Prostate gland (tissue), 2 donors: ENCODE measurements around the gene KRT34.

Source experiments
- POLR2A ChIP-seq: fragments of 450-650 bp; IDR thresholded peaks from one replicate; pipeline ENCODE4 v1.6.1; 2016; ENCODE audit warnings: antibody characterized with exemption, mild to moderate bottlenecking
- TF ChIP-seq, protein P1 (sequence below), 4 experiments: fragments of 200-600 bp in 2 of 4; fragments of 450-650 bp in 2 of 4; sonication (generic) in 2 of 4; IDR thresholded peaks; 1 replicate in 3 of 4; 2 replicates in 1 of 4; pipeline ENCODE4 v1.5.1; 2016 to 2019; ENCODE audit warnings: antibody characterized with exemption in 4 of 4, mild to moderate bottlenecking in 2 of 4, moderate library complexity in 2 of 4

DNA sequence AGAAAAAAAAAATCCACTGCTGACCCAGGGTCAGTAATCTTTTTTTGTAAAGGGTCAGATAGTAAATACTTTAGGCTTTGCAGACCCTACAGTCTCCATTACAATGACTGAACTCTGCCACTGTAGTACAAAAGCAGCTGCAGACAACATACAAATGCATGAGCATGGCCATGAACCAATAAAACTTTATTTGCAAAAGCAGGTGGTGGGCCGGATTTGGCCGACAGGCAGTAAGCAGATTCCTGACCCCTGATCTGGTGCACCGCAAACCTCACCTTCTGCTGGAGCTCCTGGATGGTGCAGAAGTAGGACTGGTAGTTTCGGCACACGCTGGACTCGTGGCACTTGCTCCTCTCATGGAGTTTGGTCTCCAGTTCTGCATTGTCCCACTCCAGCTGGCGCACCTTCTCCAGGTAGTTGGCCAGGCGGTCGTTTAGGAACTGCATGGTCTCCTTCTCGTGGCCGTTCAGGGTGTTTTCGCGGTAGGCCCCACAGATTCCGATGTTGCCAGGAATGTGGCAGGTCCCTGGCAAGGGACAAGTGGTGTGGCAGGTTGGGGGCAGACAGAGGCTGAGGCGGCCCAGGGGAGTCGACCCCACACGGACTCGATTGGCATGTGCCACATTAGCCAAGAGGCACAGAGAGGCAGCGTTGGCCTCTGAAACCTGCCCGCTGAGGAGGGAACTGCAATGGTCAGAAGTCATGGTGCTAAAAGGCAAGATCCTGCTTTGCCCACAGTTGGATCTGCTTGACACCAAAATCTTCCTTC is 29.1 kb upstream of the KRT34 start:
- no peak for TF ChIP-seq POLR2A
- TF ChIP-seq, protein P1, sequence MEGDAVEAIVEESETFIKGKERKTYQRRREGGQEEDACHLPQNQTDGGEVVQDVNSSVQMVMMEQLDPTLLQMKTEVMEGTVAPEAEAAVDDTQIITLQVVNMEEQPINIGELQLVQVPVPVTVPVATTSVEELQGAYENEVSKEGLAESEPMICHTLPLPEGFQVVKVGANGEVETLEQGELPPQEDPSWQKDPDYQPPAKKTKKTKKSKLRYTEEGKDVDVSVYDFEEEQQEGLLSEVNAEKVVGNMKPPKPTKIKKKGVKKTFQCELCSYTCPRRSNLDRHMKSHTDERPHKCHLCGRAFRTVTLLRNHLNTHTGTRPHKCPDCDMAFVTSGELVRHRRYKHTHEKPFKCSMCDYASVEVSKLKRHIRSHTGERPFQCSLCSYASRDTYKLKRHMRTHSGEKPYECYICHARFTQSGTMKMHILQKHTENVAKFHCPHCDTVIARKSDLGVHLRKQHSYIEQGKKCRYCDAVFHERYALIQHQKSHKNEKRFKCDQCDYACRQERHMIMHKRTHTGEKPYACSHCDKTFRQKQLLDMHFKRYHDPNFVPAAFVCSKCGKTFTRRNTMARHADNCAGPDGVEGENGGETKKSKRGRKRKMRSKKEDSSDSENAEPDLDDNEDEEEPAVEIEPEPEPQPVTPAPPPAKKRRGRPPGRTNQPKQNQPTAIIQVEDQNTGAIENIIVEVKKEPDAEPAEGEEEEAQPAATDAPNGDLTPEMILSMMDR (IDR thresholded peaks at IDR 0.05), result no peak
